Left renal pelvis (tissue), 4 donors: ENCODE measurements around the gene C11orf24. TPM values are rescaled to one million over a fixed set of nuclear protein-coding genes. Genes with fewer than 3 reads are reported as not detected.
"Not testable (repeated sequence)": the region's sequence is repeated elsewhere in the genome, so short reads cannot be mapped to it uniquely, and the experiment has no call there.

Experiments
- DNase-seq, 4 donors: peaks; one replicate each; pipeline ENCODE4 v3.0.0-alpha.2; 2013; ENCODE audit warnings: low read depth in 4 of 4, low spot score in 3 of 4
- polyA plus RNA-seq, 4 donors: library from polyadenylated mRNA; unstranded; fragments of 120-200 nt; gene quantifications; one replicate each; pipeline ENCODE4 v1.2.1, GENCODE V29; 2013; ENCODE audit not compliant: insufficient read length in 4 of 4

Gene C11orf24
- polyA plus RNA-seq, 4 donors = 24.6 to 46.9 (median 26.9) TPM

- DNase-seq = no peak
Measured at GRCh38 chr11:68300076-68300830, 28.5 kb upstream of the C11orf24 start.

- DNase-seq = not testable (repeated sequence)
Measured at GRCh38 chr11:68299517-68299879, 27.7 kb upstream of the C11orf24 start.

GRCh38 chr11:68298659-68299516 is 27.1 kb upstream of the C11orf24 start:
- DNase-seq = no peak

- no peak for DNase-seq
Measured at GRCh38 chr11:68297812-68298658, 26.3 kb upstream of the C11orf24 start.

GRCh38 chr11:68297494-68297811 is 25.7 kb upstream of the C11orf24 start:
- no peak for DNase-seq

- DNase-seq = no peak
Measured at GRCh38 chr11:68297052-68297378, 25.2 kb upstream of the C11orf24 start.

GRCh38 chr11:68296344-68297051 is 24.7 kb upstream of the C11orf24 start:
- no peak for DNase-seq

- no peak for DNase-seq
Measured at GRCh38 chr11:68295940-68296339, 24.2 kb upstream of the C11orf24 start.

GRCh38 chr11:68295271-68295670 is 23.5 kb upstream of the C11orf24 start:
- no peak for DNase-seq

- no peak for DNase-seq
Measured at GRCh38 chr11:68293708-68294107, 21.9 kb upstream of the C11orf24 start.

GRCh38 chr11:68289456-68289855 is 17.7 kb upstream of the C11orf24 start:
- DNase-seq = no peak

GRCh38 chr11:68287419-68287818 is 15.6 kb upstream of the C11orf24 start:
- DNase-seq = no peak

- DNase-seq = not testable (repeated sequence)
Measured at GRCh38 chr11:68284588-68284987, 12.8 kb upstream of the C11orf24 start.

- DNase-seq = no peak
Measured at GRCh38 chr11:68282861-68283230, 11.1 kb upstream of the C11orf24 start.

- DNase-seq = no peak
Measured at GRCh38 chr11:68282141-68282860, 10.5 kb upstream of the C11orf24 start.

GRCh38 chr11:68279676-68280075 is 7.9 kb upstream of the C11orf24 start:
- DNase-seq = no peak

- no peak for DNase-seq
Measured at GRCh38 chr11:68276861-68277260, 5.1 kb upstream of the C11orf24 start.

GRCh38 chr11:68275721-68276507 is 4.1 kb upstream of the C11orf24 start:
- no peak for DNase-seq

GRCh38 chr11:68274306-68274705 is 2.5 kb upstream of the C11orf24 start:
- no peak for DNase-seq
